AG04450 (cell line): ENCODE data around the gene FXN. TPM values are rescaled to one million over a fixed set of nuclear protein-coding genes. Genes with fewer than 3 reads are reported as not detected.
"Not testable (repeated sequence)": the region's sequence is repeated elsewhere in the genome, so short reads cannot be mapped to it uniquely, and the experiment has no call there.

Source experiments
- CTCF ChIA-PET: fragments of 300-600, 350-600 bp; formaldehyde crosslinking; extraction: SDS; loops from one replicate; lab custom pipeline; 2022; ENCODE audit warnings: antibody characterized with exemption, inconsistent platforms; lab: Charles Lee
- POLR2A ChIA-PET: fragments of 350-600 bp; formaldehyde crosslinking; extraction: SDS; loops from one replicate; lab custom pipeline; 2021; ENCODE audit warnings: antibody characterized with exemption, inconsistent platforms; lab: Yijun Ruan, JAX
- DNase-seq: peaks from one replicate; pipeline ENCODE4 v3.0.0-alpha.2; 2011; ENCODE audit warnings: low read depth, low spot score
- H3K27ac ChIP-seq: one replicate; pipeline ENCODE4 v1.5.1; 2012; ENCODE audit warnings: low read depth, low read length, control low read depth
- H3K27me3 ChIP-seq: one replicate; pipeline ENCODE4 v1.6.0; 2012; ENCODE audit warnings: low read length; ENCODE audit not compliant: control insufficient read depth, insufficient read depth
- H3K4me3 ChIP-seq: 2 replicates; pipeline ENCODE4 v1.5.1; 2011; ENCODE audit warnings: mild to moderate bottlenecking, low read depth, low read length, control low read depth
- H3K9me3 ChIP-seq: 2 replicates; pipeline ENCODE4 v1.5.1; 2012; ENCODE audit warnings: low read length; ENCODE audit not compliant: control insufficient read depth, insufficient read depth
- CTCF ChIP-seq: IDR thresholded peaks from 2 replicates; pipeline ENCODE4 v1.5.1; 2011; ENCODE audit warnings: low read depth, low read length, control low read depth, inconsistent platforms
- polyA plus RNA-seq: library from polyadenylated mRNA; depleted of rRNA; stranded (reverse); fragments of >200 nt; gene quantifications from 2 replicates; pipeline ENCODE4 v1.2.3, GENCODE V29; 2011

The FXN gene
- polyA plus RNA-seq, 1 experiment = 18.0 TPM

DNA sequence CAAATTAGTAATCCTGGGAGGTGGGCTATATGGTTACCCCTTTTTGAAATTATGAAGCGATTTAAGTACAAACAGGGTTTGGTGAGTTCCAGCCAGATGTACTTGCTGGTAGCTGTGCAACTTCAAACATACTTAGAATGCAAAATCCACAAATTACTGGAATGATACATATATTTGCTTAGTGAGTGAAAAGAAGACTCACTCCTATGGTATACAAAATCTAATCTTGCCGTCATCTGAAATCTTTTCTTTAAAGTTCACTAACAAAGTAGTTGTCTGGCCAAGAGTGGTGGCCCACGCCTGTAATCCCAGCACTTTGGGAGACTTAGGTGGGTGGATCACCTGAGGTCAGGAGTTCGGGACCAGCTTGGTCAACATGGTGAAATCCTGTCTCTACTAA is 73.6 kb downstream of the FXN start:
- CTCF ChIA-PET = interaction anchor here (1.6 kb wide), 1 partner anchor 84 kb away, joined by 8 read pairs; no protein-coding TSS in a partner anchor
- POLR2A ChIA-PET = no interaction called here
- Histone ChIP-seq H3K27ac (no peak overlapping the region), H3K9me3 (no peaks in the 10 kb centered on the region), H3K27me3 (no peaks in the 10 kb centered on the region), H3K4me3 (no peak overlapping the region)
- no peak for DNase-seq
- no peak for TF ChIP-seq CTCF

GRCh38 chr9:69112646-69113045 is 77.1 kb downstream of the FXN start:
- DNase-seq, H3K27ac ChIP-seq, CTCF ChIA-PET, H3K4me3 ChIP-seq, POLR2A ChIA-PET, H3K9me3 ChIP-seq, H3K27me3 ChIP-seq: not testable (repeated sequence)

DNA sequence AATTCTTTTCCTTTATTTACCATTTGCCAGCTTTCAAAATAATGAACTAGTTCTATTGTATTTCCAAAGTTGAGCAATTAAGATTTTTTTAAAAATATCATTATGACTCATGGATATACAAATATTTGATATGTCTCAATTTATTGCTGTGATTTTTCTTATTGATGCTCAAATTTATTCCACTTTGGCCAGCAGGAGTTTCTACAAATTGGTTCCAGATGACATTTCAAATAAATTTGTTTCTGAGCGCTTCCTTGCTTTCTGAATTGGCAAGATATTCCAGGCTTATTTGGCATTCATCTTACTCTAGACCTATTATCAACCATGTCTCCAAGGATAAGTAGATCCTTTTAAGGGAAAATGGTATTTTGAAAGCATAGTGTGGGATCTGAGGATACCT is 80.1 kb downstream of the FXN start:
- H3K27ac ChIP-seq = no peak overlapping the region
- POLR2A ChIA-PET = no interaction called here
- TF ChIP-seq CTCF = no peak
- CTCF ChIA-PET = no interaction called here
- DNase-seq = no peak
- no peaks in the 10 kb centered on the region for H3K27me3 ChIP-seq
- no peak overlapping the region for H3K4me3 ChIP-seq
- no peaks in the 10 kb centered on the region for H3K9me3 ChIP-seq

DNA sequence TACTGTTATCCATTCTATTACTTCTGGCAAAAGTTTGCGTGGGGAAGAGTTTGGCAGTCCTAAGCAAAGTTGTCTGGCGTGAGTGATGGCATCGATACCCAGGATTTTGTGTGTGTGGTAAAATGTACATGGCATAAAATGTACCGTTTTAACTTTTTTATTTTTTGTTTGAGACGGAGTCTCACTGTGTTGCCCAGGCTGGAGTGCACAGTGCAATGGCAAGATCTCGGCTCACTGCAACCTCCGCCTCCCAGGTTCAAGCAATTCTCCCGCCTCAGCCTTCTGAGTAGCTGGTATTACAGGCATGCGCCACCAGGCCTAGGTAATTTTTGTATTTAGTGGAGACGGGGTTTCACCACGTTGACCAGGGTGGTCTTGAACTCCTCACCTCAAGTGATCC is 83.1 kb downstream of the FXN start:
- Histone ChIP-seq H3K27ac (no peak overlapping the region), H3K9me3 (no peaks in the 10 kb centered on the region), H3K27me3 (no peaks in the 10 kb centered on the region), H3K4me3 (no peak overlapping the region)
- CTCF ChIA-PET = no interaction called here
- no peak for DNase-seq
- TF ChIP-seq CTCF = no peak
- POLR2A ChIA-PET = no interaction called here

GRCh38 chr9:69120380-69121154 is 85.0 kb downstream of the FXN start:
- Histone ChIP-seq H3K27me3 (no peaks in the 10 kb centered on the region), H3K9me3 (no peaks in the 10 kb centered on the region), H3K4me3 (peak overlapping the region; percentile 85), H3K27ac (no peak overlapping the region)
- POLR2A ChIA-PET = interaction anchor here (1.1 to 2.4 kb wide), 2 partner anchors 11 to 35 kb away, joined by 4 to 15 read pairs; no protein-coding TSS in a partner anchor
- TF ChIP-seq CTCF = no peak
- CTCF ChIA-PET = interaction anchor here (0.6 to 2.5 kb wide), 5 partner anchors 18 to 75 kb away, joined by 3 to 8 read pairs (median 3); no protein-coding TSS in a partner anchor
- no peak for DNase-seq
